ENCODE results near the gene PLOD1. TPM values are rescaled to one million over a fixed set of nuclear protein-coding genes. Genes with fewer than 3 reads are reported as not detected.

The PLOD1 gene
- total RNA-seq = 626 and 996 TPM in 2 replicates

DNA sequence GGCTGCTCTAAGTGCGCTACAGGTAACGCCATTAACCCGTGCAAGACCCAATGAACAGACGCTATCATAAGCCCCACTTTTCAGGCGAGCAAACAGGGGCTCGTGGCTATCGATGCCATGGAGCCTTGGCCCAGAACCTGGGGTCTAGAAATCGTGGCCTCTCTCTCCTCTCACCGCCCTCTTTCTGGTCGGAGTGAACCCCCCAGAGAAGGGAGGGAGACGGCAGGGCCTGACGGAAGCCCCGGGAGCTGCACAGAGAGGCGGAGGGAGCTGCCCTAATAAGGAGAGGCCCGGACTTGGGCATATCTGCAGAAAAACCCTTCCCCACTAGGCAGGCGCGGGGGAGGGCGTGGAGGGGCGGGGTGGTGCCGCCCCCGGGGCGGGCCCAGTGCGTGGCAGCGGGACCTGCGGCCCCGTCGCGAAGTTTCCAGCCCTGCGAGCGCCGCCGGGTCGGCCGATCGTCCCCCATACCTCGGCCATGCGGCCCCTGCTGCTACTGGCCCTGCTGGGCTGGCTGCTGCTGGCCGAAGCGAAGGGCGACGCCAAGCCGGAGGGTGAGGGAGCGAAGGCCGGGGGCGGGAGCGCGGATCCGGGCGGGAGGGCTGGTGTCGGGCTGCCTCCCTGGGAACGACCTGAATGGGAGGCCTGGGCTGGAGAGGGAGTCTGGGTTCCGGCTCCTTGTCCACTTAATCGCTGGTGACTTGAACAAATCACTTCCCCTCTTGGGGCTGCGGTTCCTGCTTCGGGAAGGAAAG is at the start of gene PLOD1:
TSS of gene PLOD1 (plus strand) at position 416 of the 755 bp plus-strand sequence. CDS start at position 479, 63 bp downstream.

DNA sequence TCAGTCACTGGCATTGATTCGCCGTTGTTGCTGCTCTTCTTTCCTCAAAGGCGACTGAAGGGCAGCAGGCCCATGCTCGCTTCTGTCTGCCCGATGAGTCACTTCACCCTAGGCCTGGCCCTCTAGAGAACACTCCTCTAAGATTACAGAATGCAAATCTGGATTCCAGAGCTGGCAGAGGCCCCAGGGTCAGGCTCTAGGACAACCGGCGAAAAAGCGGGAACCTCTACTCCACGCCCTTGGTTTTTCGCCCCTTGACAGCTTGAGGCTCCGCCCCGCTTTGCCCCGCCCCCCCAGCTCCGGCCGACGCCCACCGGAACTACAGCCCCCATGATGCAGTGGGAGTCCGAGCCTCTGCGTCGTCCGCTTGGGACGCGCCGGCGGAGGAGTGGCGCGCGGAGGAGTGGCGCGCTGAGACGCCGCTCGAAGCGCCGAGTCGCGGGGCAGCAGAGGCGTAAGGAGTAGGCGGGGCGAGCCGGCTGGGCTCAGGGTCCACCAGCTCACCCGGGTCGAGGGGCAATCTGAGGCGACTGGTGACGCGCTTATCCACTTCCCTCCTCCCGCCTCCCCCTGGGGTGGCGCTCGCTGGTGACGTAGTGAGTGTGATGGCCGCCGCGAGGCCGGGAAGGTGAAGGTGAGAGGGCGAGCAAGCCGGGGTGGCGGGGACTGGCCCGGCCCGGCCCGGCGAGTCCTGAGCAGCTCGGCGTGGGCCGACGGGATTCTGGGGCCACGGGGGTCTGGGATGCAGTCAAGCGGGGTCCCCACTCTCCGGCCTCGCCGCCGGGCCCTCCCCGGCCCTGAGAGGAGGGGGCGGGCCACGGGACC is 45.5 kb downstream of the PLOD1 start, which contains the start of gene MFN2:
TSS of gene MFN2 (plus strand) at position 594 of the 825 bp plus-strand sequence. CDS start 8,725 bp downstream, outside the sequence.

Other genes with a start within 250 kb of the PLOD1 start
- gene DRAXIN, start 243.0 kb upstream of the PLOD1 start, total RNA-seq = 0.56 and 0.77 TPM in 2 replicates
- gene AGTRAP, start 198.6 kb upstream of the PLOD1 start, total RNA-seq = 38.0 and 58.3 TPM in 2 replicates
- not detected in 2 replicates for gene C1orf167, start 172.5 kb upstream of the PLOD1 start, total RNA-seq
- gene MTHFR, start 128.8 kb upstream of the PLOD1 start, total RNA-seq = 14.6 and 25.7 TPM in 2 replicates
- gene CLCN6, start 128.5 kb upstream of the PLOD1 start, total RNA-seq = 5.0 and 12.1 TPM in 2 replicates
- gene NPPA, start 86.9 kb upstream of the PLOD1 start, total RNA-seq = 0.19 TPM in 1 of 2 replicates, not detected in the other
- 11.5 and 45.9 TPM in 2 replicates for gene NPPB, start 75.8 kb upstream of the PLOD1 start, total RNA-seq
- 67.7 and 109 TPM in 2 replicates for gene KIAA2013, start 8.3 kb upstream of the PLOD1 start, total RNA-seq
- 51.6 and 92.6 TPM in 2 replicates for gene MFN2, start 45.7 kb downstream of the PLOD1 start, total RNA-seq
- 20.7 and 30.4 TPM in 2 replicates for gene MIIP, start 84.8 kb downstream of the PLOD1 start, total RNA-seq
- gene TNFRSF8, start 128.6 kb downstream of the PLOD1 start, total RNA-seq = under 0.01 and 0.56 TPM in 2 replicates
- gene TNFRSF1B, start 232.3 kb downstream of the PLOD1 start, total RNA-seq = 9.6 and 15.2 TPM in 2 replicates

Data from regular cardiac myocyte (primary cell).